ENCODE measurements around the gene RAB25.

RAB25 gene

DNA sequence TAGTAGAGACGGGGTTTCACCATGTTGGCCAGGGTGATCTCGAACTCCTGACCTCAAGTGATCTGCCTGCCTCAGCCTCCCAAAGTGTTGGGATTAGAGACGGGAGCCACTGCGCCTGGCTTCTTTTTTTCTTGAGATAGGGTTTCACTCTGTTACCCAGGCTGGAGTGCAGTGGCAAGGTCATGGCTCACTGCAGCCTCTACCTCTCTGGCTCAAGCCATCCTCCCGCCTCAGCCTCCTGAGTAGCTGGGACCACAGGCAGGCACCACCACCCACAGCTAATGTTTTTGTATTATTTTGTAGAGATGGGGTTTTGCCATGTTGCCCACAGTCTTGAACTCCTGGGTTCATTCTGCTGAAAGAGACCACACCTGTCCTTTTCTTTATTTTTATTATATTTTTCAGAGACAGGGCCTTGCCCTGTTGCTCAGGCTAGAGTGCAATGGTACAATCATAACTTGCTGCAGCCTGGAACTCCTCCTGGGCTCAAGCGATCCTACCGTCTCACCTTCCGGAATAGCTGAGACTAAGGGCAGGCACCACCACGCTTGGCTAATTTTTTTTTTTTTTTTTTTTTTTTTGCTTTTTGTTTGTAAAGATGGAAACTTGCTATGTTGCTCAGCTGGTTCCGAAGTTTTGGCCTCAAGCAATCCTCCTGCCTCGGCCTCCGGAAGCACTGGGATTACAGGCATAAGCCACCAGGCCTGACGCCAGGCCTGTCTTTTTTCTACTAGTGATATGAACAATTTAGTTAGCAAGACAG lies 56.6 kb downstream of the RAB25 start:
- DNase-seq (ENCODE audit: low spot score): no peak

DNA sequence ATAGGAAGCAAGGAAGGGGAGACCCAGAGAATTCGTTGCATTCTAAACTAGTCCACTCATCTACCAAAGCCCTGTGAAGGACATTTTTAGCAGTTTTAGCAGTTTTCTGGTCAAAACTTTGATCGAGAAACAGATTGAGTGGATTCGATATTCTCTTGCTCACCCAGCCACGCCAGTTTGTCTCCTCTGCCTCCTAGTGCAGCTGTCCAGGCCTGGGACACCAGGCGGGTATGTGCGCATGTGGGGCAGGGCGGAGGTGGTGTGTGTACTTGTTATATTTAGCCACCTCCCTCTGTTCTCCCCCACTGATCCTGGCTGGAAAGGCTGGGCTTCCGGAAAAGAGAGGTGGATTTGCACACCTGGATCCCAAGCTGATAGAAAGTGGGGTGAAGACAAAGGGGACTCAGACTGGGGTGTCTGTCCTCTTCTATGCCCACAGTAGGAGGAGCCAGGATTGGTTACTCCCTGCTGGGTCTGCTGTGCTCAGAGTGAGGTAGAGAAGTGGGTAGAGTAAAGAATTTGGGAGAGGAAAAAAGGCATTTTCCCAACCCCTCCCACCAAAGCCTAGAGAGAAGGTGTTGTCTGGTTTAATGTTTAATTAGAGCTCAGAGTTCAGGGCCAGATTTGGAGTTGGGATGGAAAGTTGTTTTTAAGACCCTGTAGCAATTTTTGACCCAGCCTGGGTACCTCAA lies 57.4 kb downstream of the RAB25 start:
- no peak for DNase-seq (ENCODE audit: low spot score)

DNA sequence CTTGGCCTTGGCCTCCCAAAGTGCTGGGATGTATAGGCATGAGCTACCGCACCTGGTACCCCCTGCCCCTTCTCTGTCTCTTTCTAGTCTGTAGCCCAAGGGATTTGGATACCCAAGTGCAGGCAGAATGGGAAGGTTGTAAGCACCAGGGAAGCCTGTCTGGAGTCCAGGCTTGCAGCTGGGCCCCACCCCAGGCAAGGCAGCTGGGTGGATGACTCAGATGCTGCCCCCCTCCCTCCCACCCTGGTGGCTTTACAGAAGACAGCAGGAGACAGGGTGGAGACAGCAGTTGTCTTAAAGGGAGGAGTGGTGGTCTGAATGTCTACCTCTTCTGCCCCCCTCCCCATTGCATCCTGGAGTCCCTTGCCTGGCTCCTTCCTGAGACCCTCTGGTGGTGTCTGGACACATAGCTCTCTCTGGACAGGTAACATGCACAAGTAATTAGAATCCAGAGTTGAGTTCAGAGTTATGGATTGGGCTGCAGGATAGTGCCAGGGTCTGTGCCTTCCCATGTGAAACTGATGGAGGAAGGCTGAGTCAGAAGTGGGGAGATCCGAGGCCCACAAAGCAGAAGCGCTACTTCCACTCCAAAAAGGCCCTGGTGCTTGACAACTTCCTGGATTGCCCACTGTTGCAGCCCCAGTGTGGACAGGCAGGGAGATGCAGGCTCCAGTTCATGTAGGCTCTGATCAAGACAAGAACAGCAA lies 58.7 kb downstream of the RAB25 start:
- peak; percentile 69 for DNase-seq (ENCODE audit: low spot score)
